ENCODE measurements around the gene CAMTA1. TPM values are rescaled to one million over a fixed set of nuclear protein-coding genes. Genes with fewer than 3 reads are reported as not detected.

The CAMTA1 gene
- total RNA-seq, 1 donor from 2014 or later, result 160 TPM

DNA sequence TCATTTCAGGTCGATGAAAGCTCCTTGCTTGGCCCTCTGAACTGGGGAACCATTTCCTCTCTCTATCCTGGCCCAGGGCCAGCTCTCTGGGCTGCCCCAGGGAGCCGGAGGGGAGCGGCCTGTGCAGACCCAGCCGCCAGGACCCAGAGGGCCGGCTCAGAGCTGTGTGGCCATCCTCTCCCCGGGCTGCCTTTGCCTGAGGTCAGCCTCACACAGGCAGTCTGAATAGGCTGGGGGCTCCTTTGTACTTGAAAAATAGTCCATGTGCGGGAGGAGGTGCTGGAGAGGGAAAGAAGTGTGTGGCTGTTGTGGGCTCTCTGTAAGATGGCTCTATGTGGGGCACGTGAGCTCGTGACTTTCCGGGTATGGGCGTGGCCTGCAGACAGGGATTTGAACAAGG lies 710.7 kb downstream of the CAMTA1 start:
- intact Hi-C loops (cut with micrococcal nuclease), result no loop called here
- peaks cover 13% of the 10 kb centered on the region for H3K4me1 ChIP-seq
- TF ChIP-seq, protein P1, sequence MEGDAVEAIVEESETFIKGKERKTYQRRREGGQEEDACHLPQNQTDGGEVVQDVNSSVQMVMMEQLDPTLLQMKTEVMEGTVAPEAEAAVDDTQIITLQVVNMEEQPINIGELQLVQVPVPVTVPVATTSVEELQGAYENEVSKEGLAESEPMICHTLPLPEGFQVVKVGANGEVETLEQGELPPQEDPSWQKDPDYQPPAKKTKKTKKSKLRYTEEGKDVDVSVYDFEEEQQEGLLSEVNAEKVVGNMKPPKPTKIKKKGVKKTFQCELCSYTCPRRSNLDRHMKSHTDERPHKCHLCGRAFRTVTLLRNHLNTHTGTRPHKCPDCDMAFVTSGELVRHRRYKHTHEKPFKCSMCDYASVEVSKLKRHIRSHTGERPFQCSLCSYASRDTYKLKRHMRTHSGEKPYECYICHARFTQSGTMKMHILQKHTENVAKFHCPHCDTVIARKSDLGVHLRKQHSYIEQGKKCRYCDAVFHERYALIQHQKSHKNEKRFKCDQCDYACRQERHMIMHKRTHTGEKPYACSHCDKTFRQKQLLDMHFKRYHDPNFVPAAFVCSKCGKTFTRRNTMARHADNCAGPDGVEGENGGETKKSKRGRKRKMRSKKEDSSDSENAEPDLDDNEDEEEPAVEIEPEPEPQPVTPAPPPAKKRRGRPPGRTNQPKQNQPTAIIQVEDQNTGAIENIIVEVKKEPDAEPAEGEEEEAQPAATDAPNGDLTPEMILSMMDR (IDR thresholded peaks at IDR 0.05; ENCODE audit: borderline replicate concordance), result no peak
- H3K36me3 ChIP-seq, result no peaks in the 10 kb centered on the region
- no peak overlapping the region for H3K27ac ChIP-seq (replicated peaks)
- no peaks in the 10 kb centered on the region for H3K27me3 ChIP-seq (ENCODE audit: low read depth)
- no peak overlapping the region for H3K4me3 ChIP-seq
- no peak for DNase-seq
- no peaks in the 10 kb centered on the region for H3K9me3 ChIP-seq (replicated peaks)

DNA sequence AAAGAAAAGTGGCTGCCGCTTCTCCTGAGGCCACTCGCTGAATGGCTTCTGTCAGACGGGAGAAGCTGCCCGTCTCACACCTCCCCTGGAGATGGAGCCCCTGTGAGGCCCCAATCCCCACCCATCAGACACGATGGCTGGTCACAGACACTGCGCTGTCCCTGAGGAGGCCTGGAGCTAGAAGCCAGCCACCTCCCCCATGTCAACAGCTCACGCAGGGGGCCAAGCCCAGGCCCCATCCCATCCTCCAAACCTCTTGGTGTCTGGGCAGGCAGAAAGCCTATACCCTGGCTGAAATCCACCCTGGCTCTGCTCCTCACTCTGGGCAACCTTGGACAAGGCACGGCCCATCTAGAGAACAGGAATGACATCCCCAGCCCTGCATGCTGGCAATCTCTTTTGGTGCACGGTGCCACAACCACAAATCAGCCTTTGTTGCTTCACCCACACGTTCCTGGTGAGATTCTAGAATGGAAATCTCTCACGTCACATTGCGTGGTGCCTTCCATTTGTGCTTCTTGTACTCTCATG lies 711.9 kb downstream of the CAMTA1 start:
- intact Hi-C loops (cut with micrococcal nuclease), result no loop called here
- no peaks in the 10 kb centered on the region for H3K9me3 ChIP-seq (replicated peaks)
- DNase-seq, result no peak
- no peaks in the 10 kb centered on the region for H3K27me3 ChIP-seq (ENCODE audit: low read depth)
- no peak overlapping the region for H3K27ac ChIP-seq (replicated peaks)
- H3K4me1 ChIP-seq, result peaks cover 1% of the 10 kb centered on the region
- H3K4me3 ChIP-seq, result no peak overlapping the region
- TF ChIP-seq, protein P1 (IDR thresholded peaks at IDR 0.05; ENCODE audit: borderline replicate concordance), result no peak
- H3K36me3 ChIP-seq, result no peaks in the 10 kb centered on the region

DNA sequence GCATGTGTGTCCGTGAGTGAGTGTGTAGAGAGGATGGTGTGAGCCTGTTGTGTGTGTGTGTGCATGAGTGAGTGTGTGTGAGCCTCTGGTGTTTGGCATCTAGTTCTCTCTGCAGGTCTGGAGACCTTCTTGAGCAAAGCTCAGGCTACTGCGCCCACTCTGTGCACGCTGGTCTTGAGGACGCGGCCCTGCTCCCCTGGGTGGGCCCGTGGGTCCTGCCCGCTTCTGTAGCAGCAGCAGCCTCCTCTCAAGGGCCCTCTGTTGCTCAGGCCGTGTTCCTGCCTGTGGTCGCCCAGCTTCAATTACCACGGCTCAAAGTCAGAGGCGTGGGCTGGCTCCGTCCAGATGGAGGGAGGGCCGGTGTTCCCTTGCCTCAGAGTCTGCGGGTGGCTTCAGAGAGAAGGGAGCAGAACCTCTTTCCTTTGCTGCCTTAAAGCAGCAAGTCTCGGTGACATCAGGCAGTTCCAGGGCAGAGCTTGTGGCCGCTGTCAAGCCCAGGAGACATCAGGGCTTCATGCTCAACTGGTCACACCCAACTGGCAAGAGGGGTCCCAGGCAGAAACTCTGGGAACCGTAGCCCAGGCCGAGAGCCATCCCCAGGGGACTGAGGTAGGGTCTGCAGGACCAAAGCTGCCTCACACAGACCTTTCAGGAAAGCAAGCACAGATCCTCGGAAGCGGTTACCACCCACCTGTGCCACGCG lies 715.3 kb downstream of the CAMTA1 start:
- H3K4me3 ChIP-seq, result no peak overlapping the region
- TF ChIP-seq, protein P1 (IDR thresholded peaks at IDR 0.05; ENCODE audit: borderline replicate concordance), result no peak
- intact Hi-C loops (cut with micrococcal nuclease), result no loop called here
- H3K9me3 ChIP-seq (replicated peaks), result no peaks in the 10 kb centered on the region
- DNase-seq, result no peak
- H3K27me3 ChIP-seq (ENCODE audit: low read depth), result no peaks in the 10 kb centered on the region
- no peaks in the 10 kb centered on the region for H3K4me1 ChIP-seq
- H3K36me3 ChIP-seq, result no peaks in the 10 kb centered on the region
- no peak overlapping the region for H3K27ac ChIP-seq (replicated peaks)

DNA sequence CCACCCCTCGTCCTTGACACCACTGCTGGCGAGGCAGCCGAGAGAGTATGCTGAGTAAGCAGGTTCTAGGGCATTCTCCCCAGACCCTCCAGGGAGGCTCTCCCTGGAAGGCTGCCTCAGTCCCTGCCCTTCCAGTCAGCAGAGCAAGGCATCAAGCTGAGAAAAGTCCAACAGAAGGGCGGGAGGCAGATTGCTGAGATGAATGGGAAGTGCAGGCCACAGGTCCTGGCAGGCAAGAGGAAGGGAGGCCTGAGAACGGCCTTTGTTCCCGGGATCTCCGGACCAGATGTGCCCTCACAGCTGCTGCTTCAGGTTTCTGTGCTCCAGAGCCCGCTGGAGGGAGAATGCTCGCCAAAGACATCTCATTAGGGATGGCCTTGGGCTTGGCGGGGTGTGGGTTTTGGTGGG lies 715.8 kb downstream of the CAMTA1 start:
- intact Hi-C loops (cut with micrococcal nuclease), result no loop called here
- Histone ChIP-seq H3K9me3 (replicated peaks) (no peaks in the 10 kb centered on the region), H3K4me1 (no peaks in the 10 kb centered on the region), H3K4me3 (no peak overlapping the region), H3K27ac (replicated peaks) (no peak overlapping the region), H3K36me3 (no peaks in the 10 kb centered on the region), H3K27me3 (ENCODE audit: low read depth) (no peaks in the 10 kb centered on the region)
- TF ChIP-seq, protein P1 (IDR thresholded peaks at IDR 0.05; ENCODE audit: borderline replicate concordance), result no peak
- DNase-seq, result no peak

DNA sequence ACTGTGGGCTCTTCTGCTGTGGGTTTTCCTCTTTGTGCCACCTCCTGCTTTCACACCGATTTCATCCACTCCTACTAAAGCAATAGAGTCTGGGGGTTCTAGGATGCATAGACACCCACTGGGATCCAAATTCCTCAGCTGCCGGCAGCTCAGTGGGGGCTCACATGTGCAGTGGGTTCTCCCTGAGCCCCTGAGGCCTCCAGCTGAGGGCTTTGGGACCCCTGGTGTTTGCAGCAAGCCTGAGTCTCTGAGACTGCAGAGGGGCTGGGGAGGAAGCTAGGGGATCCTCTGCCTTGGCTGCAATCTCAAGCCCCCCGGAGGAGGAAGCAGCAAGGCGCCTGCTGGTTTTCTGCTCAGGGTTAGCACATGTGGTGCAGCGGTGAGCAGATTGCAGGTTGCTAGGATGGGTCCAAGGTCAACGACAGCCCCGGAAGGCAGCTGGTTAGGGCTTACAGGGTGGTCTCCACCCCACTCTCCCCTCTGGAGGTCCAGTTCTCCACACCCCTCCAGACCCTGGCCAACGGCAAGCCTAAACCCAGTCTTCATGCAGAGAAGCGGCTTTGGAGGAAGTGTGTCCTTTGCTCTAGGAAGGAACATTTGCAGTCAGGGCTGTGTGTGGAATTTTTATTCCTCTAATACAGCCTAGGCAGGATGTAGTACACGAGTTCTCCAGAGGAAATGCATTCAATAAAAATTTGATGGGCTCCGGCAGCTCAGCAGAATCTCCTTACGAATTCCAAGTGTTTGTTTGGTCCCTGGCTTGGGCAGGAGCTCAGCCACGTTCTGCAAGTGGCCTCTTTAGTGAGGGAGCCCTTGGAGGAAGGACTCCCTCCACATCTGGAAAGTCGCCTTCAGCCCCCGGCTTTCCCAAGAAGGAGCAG lies 716.7 kb downstream of the CAMTA1 start:
- TF ChIP-seq, protein P1 (IDR thresholded peaks at IDR 0.05; ENCODE audit: borderline replicate concordance), result no peak
- intact Hi-C loops (cut with micrococcal nuclease), result no loop called here
- Histone ChIP-seq H3K9me3 (replicated peaks) (no peaks in the 10 kb centered on the region), H3K27me3 (ENCODE audit: low read depth) (no peaks in the 10 kb centered on the region), H3K36me3 (no peaks in the 10 kb centered on the region), H3K4me3 (no peak overlapping the region), H3K4me1 (no peaks in the 10 kb centered on the region), H3K27ac (replicated peaks) (no peak overlapping the region)
- no peak for DNase-seq

All from left ventricle myocardium inferior (tissue), 1 donor.